OCI-LY7 (cell line): ENCODE measurements around the gene DEPP1.

Experiments
- EZH2phosphoT487 ChIP-seq: fragments of 200-600 bp; sonication (generic); IDR thresholded peaks from 2 replicates; pipeline ENCODE4 v1.6.1; 2018; ENCODE audit warnings: low read depth, borderline replicate concordance, mild to moderate bottlenecking, mixed run types, antibody characterized with exemption, low read length, moderate library complexity, mixed read lengths
- TF ChIP-seq, protein P1 (sequence below): fragments of 200-600 bp; sonication (generic); conservative IDR thresholded peaks from 2 replicates; pipeline ENCODE4 v1.5.1; 2014; ENCODE audit warnings: mild to moderate bottlenecking, antibody characterized with exemption, low read length, moderate library complexity, mixed read lengths

DNA sequence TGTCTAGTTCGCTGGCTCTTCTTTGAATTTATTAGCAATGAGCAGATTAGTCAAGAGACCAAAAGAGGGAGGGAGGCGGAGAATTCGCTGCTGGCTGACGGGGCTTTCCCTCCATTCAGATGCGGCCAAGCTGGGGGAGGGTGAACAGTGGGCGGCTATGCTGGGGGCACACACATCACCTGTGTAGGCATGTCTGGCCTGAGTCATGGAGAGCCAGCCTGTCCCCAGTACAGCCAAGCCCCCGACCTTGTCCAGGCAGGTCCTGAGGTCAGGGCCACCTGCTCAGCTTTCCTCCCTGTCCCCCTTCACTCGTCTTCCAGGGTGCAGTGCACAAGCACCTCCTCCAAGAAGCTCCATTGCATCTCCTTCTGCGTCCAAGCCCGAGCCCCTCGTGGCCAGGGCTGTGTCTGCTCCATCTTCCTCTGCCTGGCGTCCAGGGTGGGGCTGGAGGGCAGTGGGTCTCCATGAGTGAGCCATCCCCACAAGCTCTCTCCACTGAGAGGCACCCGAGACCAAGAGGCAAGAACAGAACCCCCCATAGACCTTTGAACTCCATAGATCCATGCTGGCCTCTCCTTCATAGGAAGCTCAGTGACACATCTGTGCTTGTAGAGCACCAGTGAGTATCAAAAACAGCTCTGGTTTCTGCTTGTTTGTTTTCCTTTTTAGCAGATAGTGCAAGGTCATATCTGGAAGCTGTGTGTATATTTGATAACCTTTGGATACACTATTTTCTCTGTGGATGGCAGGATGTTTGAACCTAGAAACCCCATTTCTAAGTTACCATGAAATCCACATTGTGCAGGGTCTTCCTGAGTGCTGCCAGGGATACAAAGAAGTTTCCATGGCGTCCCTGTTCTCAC lies 1.9 kb upstream of the DEPP1 start:
- TF ChIP-seq, protein P1, sequence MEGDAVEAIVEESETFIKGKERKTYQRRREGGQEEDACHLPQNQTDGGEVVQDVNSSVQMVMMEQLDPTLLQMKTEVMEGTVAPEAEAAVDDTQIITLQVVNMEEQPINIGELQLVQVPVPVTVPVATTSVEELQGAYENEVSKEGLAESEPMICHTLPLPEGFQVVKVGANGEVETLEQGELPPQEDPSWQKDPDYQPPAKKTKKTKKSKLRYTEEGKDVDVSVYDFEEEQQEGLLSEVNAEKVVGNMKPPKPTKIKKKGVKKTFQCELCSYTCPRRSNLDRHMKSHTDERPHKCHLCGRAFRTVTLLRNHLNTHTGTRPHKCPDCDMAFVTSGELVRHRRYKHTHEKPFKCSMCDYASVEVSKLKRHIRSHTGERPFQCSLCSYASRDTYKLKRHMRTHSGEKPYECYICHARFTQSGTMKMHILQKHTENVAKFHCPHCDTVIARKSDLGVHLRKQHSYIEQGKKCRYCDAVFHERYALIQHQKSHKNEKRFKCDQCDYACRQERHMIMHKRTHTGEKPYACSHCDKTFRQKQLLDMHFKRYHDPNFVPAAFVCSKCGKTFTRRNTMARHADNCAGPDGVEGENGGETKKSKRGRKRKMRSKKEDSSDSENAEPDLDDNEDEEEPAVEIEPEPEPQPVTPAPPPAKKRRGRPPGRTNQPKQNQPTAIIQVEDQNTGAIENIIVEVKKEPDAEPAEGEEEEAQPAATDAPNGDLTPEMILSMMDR, result no peak
- TF ChIP-seq EZH2phosphoT487, result no peak
